HCT116 (cell line): ENCODE results near the gene NDUFS8. TPM values are rescaled to one million over a fixed set of nuclear protein-coding genes. Genes with fewer than 3 reads are reported as not detected.

ENCODE experiments used
- ATAC-seq: fragments of 200-7000 bp; cut with Tn5 transposase; 2 replicates; pipeline ENCODE4 v1.9.1; 2020; ENCODE audit warnings: mild to moderate bottlenecking, moderate library complexity
- BruUV-seq: library from RNA; stranded (reverse); fragments of 400-500 nt; replicated peaks from 2 replicates; lab custom pipeline; 2021; lab: Mats Ljungman, UMichigan
- CTCF ChIA-PET: fragments of 300-600 bp; sonication (Branson Sonifier 250); formaldehyde crosslinking; loops from one replicate; lab custom pipeline; 2021; ENCODE audit warnings: antibody characterized with exemption; lab: Charles Lee
- POLR2A ChIA-PET: fragments of 300-600, 350-600 bp; sonication (Branson Sonifier 250); formaldehyde crosslinking; loops from one replicate; lab custom pipeline; 2021; ENCODE audit warnings: antibody characterized with exemption; lab: Charles Lee
- RAD21 ChIA-PET, 2 experiments: fragments of 300-600 bp; sonication (Branson Sonifier 250); formaldehyde crosslinking; loops; one replicate each; lab custom pipeline; 2023; ENCODE audit warnings: low total read pairs in 2 of 2; ENCODE audit not compliant: uncharacterized antibody in 2 of 2, unreplicated experiment in 2 of 2, low non-redundant PET in 1 of 2; lab: Charles Lee
- DNase-seq: peaks from one replicate; pipeline ENCODE4 v3.0.0-alpha.2; 2010; ENCODE audit warnings: low read depth, low spot score
- H2AFZ ChIP-seq: fragments of 200-600 bp; shearing (Covaris generic), sonication (generic); 2 replicates; pipeline ENCODE4 v1.6.1; 2017; ENCODE audit warnings: low read depth, mixed run types, mixed read lengths, antibody characterized with exemption, low read length; ENCODE audit not compliant: poor library complexity, severe bottlenecking
- H3K27ac ChIP-seq: 2 replicates; pipeline ENCODE4 v1.5.1; 2012; ENCODE audit warnings: low read depth, low read length
- H3K27me3 ChIP-seq: fragments of 200-600 bp; sonication (generic); 2 replicates; pipeline ENCODE4 v1.6.1; 2016; ENCODE audit warnings: mixed run types, low read length, mixed read lengths; ENCODE audit not compliant: insufficient read depth
- H3K36me3 ChIP-seq, 2 experiments: fragments of 200-500 bp in 1 of 2; fragments of 200-600 bp in 1 of 2; sonication (Bioruptor generic) in 1 of 2; sonication (generic) in 1 of 2; 2 replicates each; pipeline versions ENCODE4 v1.5.1 to v1.6.1; 2014 to 2016; ENCODE audit warnings: low read length in 2 of 2, inconsistent platforms in 1 of 2, mixed read lengths in 1 of 2, mixed run types in 1 of 2; ENCODE audit not compliant: insufficient read depth in 2 of 2, control insufficient read depth in 1 of 2
- H3K4me1 ChIP-seq, 2 experiments: fragments of 200-600 bp in 1 of 2; sonication (generic) in 1 of 2; 2 replicates each; pipeline versions ENCODE4 v1.5.1 to v1.6.1; 2012 to 2017; ENCODE audit warnings: low read length in 2 of 2, inconsistent platforms in 1 of 2, mild to moderate bottlenecking in 1 of 2, mixed read lengths in 1 of 2, mixed run types in 1 of 2, moderate library complexity in 1 of 2; ENCODE audit not compliant: insufficient read depth in 2 of 2, control insufficient read depth in 1 of 2
- H3K4me2 ChIP-seq: fragments of 200-600 bp; sonication (generic); 2 replicates; pipeline ENCODE4 v1.6.1; 2017; ENCODE audit warnings: mixed run types, low read length, mixed read lengths
- H3K4me3 ChIP-seq, 2 experiments: fragments of 200-600 bp in 1 of 2; sonication (generic) in 1 of 2; replicated peaks in 1 of 2; 2 replicates each; pipeline ENCODE4 v1.5.1; 2011 to 2016; ENCODE audit warnings: low read length in 2 of 2, control low read depth in 1 of 2, low read depth in 1 of 2, mild to moderate bottlenecking in 1 of 2, mixed read lengths in 1 of 2, mixed run types in 1 of 2
- H3K79me2 ChIP-seq: fragments of 200-600 bp; sonication (generic); 2 replicates; pipeline ENCODE4 v1.6.1; 2017; ENCODE audit warnings: mild to moderate bottlenecking, mixed run types, low read length, moderate library complexity, mixed read lengths; ENCODE audit not compliant: insufficient read depth
- H3K9ac ChIP-seq: fragments of 200-600 bp; sonication (generic); 2 replicates; pipeline ENCODE4 v1.6.1; 2016; ENCODE audit warnings: low read length, mixed read lengths
- H3K9me2 ChIP-seq: fragments of 200-600 bp; sonication (generic), shearing (Covaris generic); 2 replicates; pipeline ENCODE4 v1.6.1; 2017; ENCODE audit warnings: mixed run types, mild to moderate bottlenecking, moderate library complexity; ENCODE audit not compliant: insufficient read depth
- H3K9me3 ChIP-seq, 2 experiments: fragments of 200-500 bp in 1 of 2; fragments of 200-600 bp in 1 of 2; sonication (Bioruptor generic) in 1 of 2; sonication (generic) in 1 of 2; 2 replicates each; pipeline ENCODE4 v1.6.1; 2014 to 2017; ENCODE audit warnings: low read length in 2 of 2, mixed read lengths in 2 of 2, inconsistent platforms in 1 of 2, low read depth in 1 of 2, mild to moderate bottlenecking in 1 of 2, mixed run types in 1 of 2, moderate library complexity in 1 of 2; ENCODE audit not compliant: control insufficient read depth in 1 of 2, insufficient read depth in 1 of 2
- H4K20me1 ChIP-seq: fragments of 200-600 bp; sonication (generic), shearing (Covaris generic); 2 replicates; pipeline ENCODE4 v1.6.1; 2017; ENCODE audit warnings: mixed run types, mild to moderate bottlenecking, moderate library complexity; ENCODE audit not compliant: insufficient read depth
- CEBPB ChIP-seq: IDR thresholded peaks from 2 replicates; pipeline ENCODE4 v1.6.1; 2012; ENCODE audit warnings: low read depth
- POLR2AphosphoS5 ChIP-seq: IDR thresholded peaks from 2 replicates; pipeline ENCODE4 v1.6.1; 2011; ENCODE audit warnings: mild to moderate bottlenecking, low read depth, low read length, moderate library complexity
- SRF ChIP-seq: IDR thresholded peaks from 2 replicates; pipeline ENCODE4 v1.6.1; 2012; ENCODE audit warnings: low read depth
- YY1 ChIP-seq: IDR thresholded peaks from 2 replicates; pipeline ENCODE4 v1.6.1; 2011; ENCODE audit warnings: low read length, low read depth, moderate library complexity, mild to moderate bottlenecking; ENCODE audit not compliant: insufficient replicate concordance; ENCODE audit errors: extremely low read depth
- ZFX ChIP-seq: fragments of 450-650 bp; IDR thresholded peaks from 2 replicates; pipeline ENCODE4 v1.6.1; 2017
- ZNF274 ChIP-seq: fragments of 200-500 bp; sonication (Bioruptor generic); IDR thresholded peaks from 2 replicates; pipeline ENCODE4 v1.6.1; 2014; ENCODE audit warnings: mild to moderate bottlenecking, low read depth, low read length, inconsistent platforms
- intact Hi-C: fragments of 100-400 bp; cut with micrococcal nuclease; formaldehyde crosslinking; loops from 2 replicates; pipeline ENCODE4 v1.10.0; 2022
- total RNA-seq: library from RNA; stranded (reverse); gene quantifications from one replicate; pipeline ENCODE4 v1.2.1, GENCODE V29; 2021; ENCODE audit not compliant: unreplicated experiment
- TF ChIP-seq, protein P1 (sequence below), 3 experiments: fragments of 200-600 bp in 1 of 3; sonication (generic) in 1 of 3; IDR thresholded peaks in 2 of 3; conservative IDR thresholded peaks in 1 of 3; 2 replicates each; pipeline ENCODE4 v1.5.1; 2012 to 2017; ENCODE audit warnings: low read depth in 2 of 3, low read length in 2 of 3, antibody characterized with exemption in 1 of 3, borderline replicate concordance in 1 of 3, control low read depth in 1 of 3, mild to moderate bottlenecking in 1 of 3, mixed read lengths in 1 of 3, mixed run types in 1 of 3, moderate library complexity in 1 of 3; ENCODE audit not compliant: insufficient read depth in 1 of 3

Gene NDUFS8
- total RNA-seq, 1 experiment from 2014 or later = 189 TPM

DNA sequence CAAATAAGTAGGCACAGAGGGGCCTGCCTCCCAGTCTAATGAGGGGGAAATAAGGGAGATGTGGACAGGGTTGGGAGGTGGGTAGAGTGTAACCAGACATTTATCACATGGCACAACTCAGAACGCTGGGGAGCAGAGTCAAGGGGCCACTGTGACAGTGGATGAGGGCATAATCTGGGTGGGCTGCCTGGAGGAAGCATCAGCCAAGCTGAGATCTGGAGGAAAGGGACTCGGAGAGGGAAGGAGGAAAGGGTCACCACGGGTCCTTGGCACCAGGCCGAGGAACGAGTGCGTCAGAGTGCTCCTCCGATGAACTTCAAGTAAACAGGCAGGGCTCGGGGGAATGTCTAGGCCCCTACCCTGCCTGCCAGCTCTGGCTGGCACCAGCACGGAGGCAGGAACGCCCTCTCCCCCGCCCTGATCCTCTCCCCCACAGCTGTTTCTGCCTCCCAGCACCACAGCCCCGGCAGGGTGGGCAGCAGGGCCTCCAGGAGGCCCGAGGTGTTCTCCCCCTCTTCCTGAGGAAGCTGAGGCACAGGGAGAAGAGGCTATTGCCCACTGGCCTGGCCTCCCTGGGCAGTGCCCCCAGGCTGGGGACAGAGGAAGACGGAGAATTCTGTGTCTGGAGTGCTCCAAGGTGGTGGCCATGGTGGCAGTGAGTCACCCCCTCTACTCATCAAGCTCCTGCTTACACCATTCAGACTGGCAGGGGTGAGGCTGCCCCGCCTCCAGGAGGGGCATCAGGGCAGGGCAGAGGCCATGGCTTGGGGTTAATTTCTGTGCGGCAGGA lies 16.1 kb upstream of the NDUFS8 start:
- BruUV-seq = TSS peak; percentile 79
- intact Hi-C loops = loop anchor here (5.0 kb wide), 1 partner anchor 193 kb away; no protein-coding TSS in a partner anchor
- H3K4me2 ChIP-seq = peak overlapping the region; percentile 97
- no peaks in the 10 kb centered on the region for H3K9me3 ChIP-seq
- TF ChIP-seq YY1 (peak; percentile 70), ZNF274 (no peak), POLR2AphosphoS5 (peak; percentile 57), CEBPB (no peak), SRF (no peak), ZFX (peak; percentile 38; the same call in 1 of the 2 replicates)
- TF ChIP-seq, protein P1, sequence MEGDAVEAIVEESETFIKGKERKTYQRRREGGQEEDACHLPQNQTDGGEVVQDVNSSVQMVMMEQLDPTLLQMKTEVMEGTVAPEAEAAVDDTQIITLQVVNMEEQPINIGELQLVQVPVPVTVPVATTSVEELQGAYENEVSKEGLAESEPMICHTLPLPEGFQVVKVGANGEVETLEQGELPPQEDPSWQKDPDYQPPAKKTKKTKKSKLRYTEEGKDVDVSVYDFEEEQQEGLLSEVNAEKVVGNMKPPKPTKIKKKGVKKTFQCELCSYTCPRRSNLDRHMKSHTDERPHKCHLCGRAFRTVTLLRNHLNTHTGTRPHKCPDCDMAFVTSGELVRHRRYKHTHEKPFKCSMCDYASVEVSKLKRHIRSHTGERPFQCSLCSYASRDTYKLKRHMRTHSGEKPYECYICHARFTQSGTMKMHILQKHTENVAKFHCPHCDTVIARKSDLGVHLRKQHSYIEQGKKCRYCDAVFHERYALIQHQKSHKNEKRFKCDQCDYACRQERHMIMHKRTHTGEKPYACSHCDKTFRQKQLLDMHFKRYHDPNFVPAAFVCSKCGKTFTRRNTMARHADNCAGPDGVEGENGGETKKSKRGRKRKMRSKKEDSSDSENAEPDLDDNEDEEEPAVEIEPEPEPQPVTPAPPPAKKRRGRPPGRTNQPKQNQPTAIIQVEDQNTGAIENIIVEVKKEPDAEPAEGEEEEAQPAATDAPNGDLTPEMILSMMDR (IDR thresholded peaks at IDR 0.05 in 2 of 3, conservative IDR thresholded peaks at IDR 0.05 in 1 of 3; ENCODE audit: borderline replicate concordance in 1 of 3, insufficient read depth in 1 of 3, low read depth in 2 of 3, low read length in 2 of 3) = no peak
- TF ChIP-seq, all 23 proteins: peak for 3
- DNase-seq (peak; percentile 64), ATAC-seq (peak; percentile 57)
- Histone ChIP-seq H3K79me2 (peaks cover 20% of the 10 kb centered on the region; the same call in 1 of the 2 replicates), H4K20me1 (no peaks in the 10 kb centered on the region), H3K27ac (peak overlapping the region; percentile 96), H3K27me3 (no peaks in the 10 kb centered on the region), H3K36me3 (no peaks in the 10 kb centered on the region), H3K4me1 (peaks cover 79 to 92% of the 10 kb centered on the region in 2 experiments), H3K4me3 (peak overlapping the region; percentile 36 to 51), H3K9ac (peak overlapping the region; percentile 86), H2AFZ (no peak overlapping the region), H3K9me2 (no peaks in the 10 kb centered on the region)
- POLR2A ChIA-PET = interaction anchor here (1.2 to 1.3 kb wide), 3 partner anchors 10 to 16 kb away, joined by 3 to 5 read pairs (median 3); partner anchors contain the start of genes NDUFS8 and UNC93B1
- CTCF ChIA-PET = interaction anchor here (0.8 kb wide), 1 partner anchor 59 kb away, joined by 3 read pairs; no protein-coding TSS in a partner anchor
- RAD21 ChIA-PET = no interaction called here
